Gastrocnemius medialis (tissue), 4 donors: ENCODE data around the gene ZNF804A. TPM values are rescaled to one million over a fixed set of nuclear protein-coding genes. Genes with fewer than 3 reads are reported as not detected.

Experiments
- ATAC-seq, 2 donors: fragments of 150-250 bp; one replicate each; pipeline ENCODE4 v1.9.1; 2016
- DNase-seq, 2 donors: peaks; one replicate each; pipeline ENCODE4 v3.0.0-alpha.2; 2019
- H3K27ac ChIP-seq, 4 donors: fragments of 200-600 bp; sonication (generic); 1 replicate in 1 of 4; 2 replicates in 3 of 4; pipeline ENCODE4 v1.5.1; 2016 to 2018; ENCODE audit warnings: mild to moderate bottlenecking in 2 of 4, moderate library complexity in 1 of 4
- H3K27me3 ChIP-seq, 3 donors: fragments of 200-600 bp; sonication (generic) in 2 of 3; 1 replicate in 1 of 3; 2 replicates in 2 of 3; pipeline versions ENCODE4 v1.5.1 to v1.6.0; 2016 to 2019; ENCODE audit warnings: mild to moderate bottlenecking in 1 of 3, moderate library complexity in 1 of 3
- H3K36me3 ChIP-seq, 2 donors: fragments of 200-600 bp; sonication (generic) in 1 of 2; one replicate each; pipeline ENCODE4 v1.5.1; 2017 to 2018
- H3K4me1 ChIP-seq, 2 donors: fragments of 200-600 bp; sonication (generic) in 1 of 2; one replicate each; pipeline ENCODE4 v1.5.1; 2016 to 2017; ENCODE audit warnings: mild to moderate bottlenecking in 2 of 2
- H3K4me3 ChIP-seq, 4 donors: fragments of 200-600 bp; sonication (generic) in 3 of 4; 1 replicate in 1 of 4; 2 replicates in 3 of 4; pipeline ENCODE4 v1.5.1; 2016 to 2019; ENCODE audit warnings: mild to moderate bottlenecking in 2 of 4
- H3K9me3 ChIP-seq, 3 donors: fragments of 200-600 bp; sonication (generic) in 2 of 3; 1 replicate in 1 of 3; 2 replicates in 2 of 3; pipeline ENCODE4 v1.5.1; 2016 to 2019
- POLR2A ChIP-seq, 2 donors: fragments of 450-650 bp; IDR thresholded peaks; one replicate each; pipeline ENCODE4 v1.6.1; 2017; ENCODE audit warnings: antibody characterized with exemption in 2 of 2, mild to moderate bottlenecking in 2 of 2, moderate library complexity in 2 of 2
- in situ Hi-C, 4 donors: fragments of 200-750 bp; cut with MboI; loops; one replicate each; pipeline versions ENCODE4 v1.15.0 to v1.8.0; 2017; ENCODE audit warnings: low sequenced_read_pairs in 4 of 4
- intact Hi-C: fragments of 100-400 bp; cut with DNase I; formaldehyde crosslinking; loops from one replicate; pipeline ENCODE4 v1.15.1; 2023; ENCODE audit warnings: low total_unique reads
- total RNA-seq, 4 donors: library from RNA; depleted of rRNA; stranded (reverse); fragments of >200 nt; gene quantifications; one replicate each; pipeline versions ENCODE4 v1.1.0 to v1.2.3, GENCODE V29; 2016
- TF ChIP-seq, protein P1 (sequence below), 5 experiments: fragments of 450-650 bp in 3 of 5; fragments of 200-600 bp in 2 of 5; sonication (generic) in 2 of 5; IDR thresholded peaks in 4 of 5; conservative IDR thresholded peaks in 1 of 5; 1 replicate in 4 of 5; 2 replicates in 1 of 5; pipeline ENCODE4 v1.5.1; 2016 to 2019; ENCODE audit warnings: antibody characterized with exemption in 5 of 5, mild to moderate bottlenecking in 3 of 5, moderate library complexity in 3 of 5

The ZNF804A gene
- total RNA-seq, 4 donors from 2014 or later: not detected

DNA sequence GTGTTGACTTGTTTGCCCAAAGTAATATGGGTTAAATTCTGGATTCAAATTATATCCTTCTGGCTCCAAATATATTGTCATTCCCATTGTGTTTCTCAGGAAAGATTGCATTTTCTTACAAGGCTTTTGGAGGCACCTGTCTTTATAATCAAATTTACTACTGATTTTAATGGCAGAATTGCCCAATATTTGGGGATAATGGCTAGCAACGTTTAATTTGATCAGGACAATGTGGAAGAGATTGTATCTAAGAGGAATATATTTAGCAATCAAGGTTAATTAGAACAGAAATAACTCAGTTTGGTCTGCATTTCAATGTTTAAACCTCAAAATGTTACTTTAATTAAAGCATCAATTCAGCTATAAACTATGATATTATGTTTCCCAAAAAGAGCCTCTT is 41.7 kb upstream of the ZNF804A start:
- Histone ChIP-seq H3K9me3 (no peaks in the 10 kb centered on the region), H3K27me3 (no peaks in the 10 kb centered on the region), H3K4me1 (no peaks in the 10 kb centered on the region), H3K4me3 (no peak overlapping the region), H3K27ac (no peak overlapping the region), H3K36me3 (no peaks in the 10 kb centered on the region)
- TF ChIP-seq, protein P1, sequence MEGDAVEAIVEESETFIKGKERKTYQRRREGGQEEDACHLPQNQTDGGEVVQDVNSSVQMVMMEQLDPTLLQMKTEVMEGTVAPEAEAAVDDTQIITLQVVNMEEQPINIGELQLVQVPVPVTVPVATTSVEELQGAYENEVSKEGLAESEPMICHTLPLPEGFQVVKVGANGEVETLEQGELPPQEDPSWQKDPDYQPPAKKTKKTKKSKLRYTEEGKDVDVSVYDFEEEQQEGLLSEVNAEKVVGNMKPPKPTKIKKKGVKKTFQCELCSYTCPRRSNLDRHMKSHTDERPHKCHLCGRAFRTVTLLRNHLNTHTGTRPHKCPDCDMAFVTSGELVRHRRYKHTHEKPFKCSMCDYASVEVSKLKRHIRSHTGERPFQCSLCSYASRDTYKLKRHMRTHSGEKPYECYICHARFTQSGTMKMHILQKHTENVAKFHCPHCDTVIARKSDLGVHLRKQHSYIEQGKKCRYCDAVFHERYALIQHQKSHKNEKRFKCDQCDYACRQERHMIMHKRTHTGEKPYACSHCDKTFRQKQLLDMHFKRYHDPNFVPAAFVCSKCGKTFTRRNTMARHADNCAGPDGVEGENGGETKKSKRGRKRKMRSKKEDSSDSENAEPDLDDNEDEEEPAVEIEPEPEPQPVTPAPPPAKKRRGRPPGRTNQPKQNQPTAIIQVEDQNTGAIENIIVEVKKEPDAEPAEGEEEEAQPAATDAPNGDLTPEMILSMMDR (IDR thresholded peaks at IDR 0.05 in 4 of 5, conservative IDR thresholded peaks at IDR 0.05 in 1 of 5): no peak
- in situ Hi-C loops: no loop called here
- DNase-seq (no peak), ATAC-seq (no peak)
- intact Hi-C loops: no loop called here

DNA sequence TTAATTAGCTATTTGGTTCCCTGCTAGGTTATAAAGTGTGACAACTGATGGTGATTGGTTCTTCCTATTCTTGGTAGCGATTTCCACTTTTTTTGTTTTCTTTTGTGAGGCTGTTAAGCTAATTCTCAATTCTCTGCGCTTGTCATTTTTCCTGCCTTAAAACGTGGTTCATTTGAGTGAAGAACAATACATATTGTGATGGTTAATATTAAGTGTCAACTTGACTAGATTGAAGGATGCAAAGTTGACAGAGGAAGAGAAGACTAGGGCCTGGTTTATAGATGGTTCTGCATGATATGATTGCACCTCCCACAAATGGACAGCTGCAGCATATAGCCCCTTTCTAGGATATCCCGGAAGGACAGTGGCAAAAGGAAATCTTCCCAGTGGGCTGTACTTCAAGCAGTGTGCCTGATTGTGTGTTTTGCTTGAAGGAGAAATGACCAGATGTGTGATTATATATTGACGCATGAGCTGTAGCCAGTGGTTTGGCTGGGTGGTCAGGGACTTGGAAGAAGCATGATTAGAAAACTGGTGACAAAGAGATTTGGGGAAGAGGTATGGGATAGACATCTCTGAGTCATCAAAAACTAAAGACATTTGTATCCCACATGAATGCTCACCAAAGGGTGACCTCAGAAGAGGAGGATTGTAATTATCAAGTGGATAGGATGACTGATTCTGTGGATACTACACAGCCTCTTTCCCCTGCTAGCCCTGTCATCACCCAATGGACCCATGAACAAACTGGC is 39.4 kb upstream of the ZNF804A start:
- H3K9me3 ChIP-seq: no peaks in the 10 kb centered on the region
- no peak for ATAC-seq
- H3K27me3 ChIP-seq: no peaks in the 10 kb centered on the region
- no peaks in the 10 kb centered on the region for H3K36me3 ChIP-seq
- H3K27ac ChIP-seq: no peak overlapping the region
- no peaks in the 10 kb centered on the region for H3K4me1 ChIP-seq
- no peak overlapping the region for H3K4me3 ChIP-seq
- no peak for DNase-seq
- in situ Hi-C loops: no loop called here
- TF ChIP-seq POLR2A (IDR thresholded peaks at IDR 0.05): no peak
- TF ChIP-seq, protein P1 (IDR thresholded peaks at IDR 0.05 in 4 of 5, conservative IDR thresholded peaks at IDR 0.05 in 1 of 5): no peak
- intact Hi-C loops: no loop called here

DNA sequence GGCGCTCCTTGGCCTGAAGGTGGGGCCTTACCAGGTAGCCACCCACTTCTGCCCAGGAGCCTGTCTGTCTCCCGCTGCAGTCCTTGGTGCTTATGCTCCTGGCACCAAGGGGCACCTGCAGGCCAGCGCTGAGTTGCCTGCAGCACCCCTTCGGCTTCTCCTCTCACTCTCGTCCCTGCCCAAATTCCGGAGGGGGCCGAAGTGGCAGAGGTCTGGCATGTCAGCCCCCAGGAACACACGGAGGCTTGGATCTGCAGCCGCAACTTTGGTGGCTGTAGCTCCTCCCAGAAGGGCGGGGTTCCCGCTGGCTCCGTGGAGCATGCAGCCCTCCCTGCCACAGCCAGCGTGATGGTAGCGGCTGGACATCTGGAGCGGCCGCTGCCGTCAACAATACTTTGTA is 37.7 kb upstream of the ZNF804A start:
- Histone ChIP-seq H3K4me1 (no peaks in the 10 kb centered on the region), H3K9me3 (no peaks in the 10 kb centered on the region), H3K36me3 (no peaks in the 10 kb centered on the region), H3K27me3 (no peaks in the 10 kb centered on the region), H3K4me3 (no peak overlapping the region), H3K27ac (no peak overlapping the region)
- no peak for TF ChIP-seq POLR2A (IDR thresholded peaks at IDR 0.05)
- TF ChIP-seq, protein P1 (IDR thresholded peaks at IDR 0.05 in 4 of 5, conservative IDR thresholded peaks at IDR 0.05 in 1 of 5): no peak
- intact Hi-C loops: no loop called here
- no peak for ATAC-seq
- in situ Hi-C loops: no loop called here
- no peak for DNase-seq

DNA sequence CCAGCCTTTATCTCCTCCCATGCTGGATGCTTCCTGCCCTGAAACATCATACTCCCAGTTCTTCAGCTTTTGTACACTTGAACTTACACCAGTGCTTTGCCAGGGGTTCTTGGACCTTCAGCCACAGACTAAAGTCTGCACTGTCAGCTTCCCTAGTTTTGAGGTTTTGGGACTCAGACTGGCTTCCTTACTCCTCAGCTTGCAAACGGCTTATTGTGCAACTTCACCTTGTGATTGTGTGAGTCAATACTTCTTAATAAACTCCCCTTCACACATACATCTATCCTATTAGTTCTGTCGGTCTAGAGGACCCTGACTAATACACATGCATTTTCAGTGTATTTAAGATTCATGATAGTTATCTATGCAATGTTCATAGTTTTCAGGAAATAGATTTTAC is 35.8 kb upstream of the ZNF804A start:
- H3K4me1 ChIP-seq: no peaks in the 10 kb centered on the region
- intact Hi-C loops: no loop called here
- in situ Hi-C loops: no loop called here
- DNase-seq (no peak), ATAC-seq (no peak)
- no peak for TF ChIP-seq POLR2A (IDR thresholded peaks at IDR 0.05)
- TF ChIP-seq, protein P1 (IDR thresholded peaks at IDR 0.05 in 4 of 5, conservative IDR thresholded peaks at IDR 0.05 in 1 of 5): no peak
- H3K9me3 ChIP-seq: no peaks in the 10 kb centered on the region
- no peak overlapping the region for H3K27ac ChIP-seq
- no peak overlapping the region for H3K4me3 ChIP-seq
- H3K27me3 ChIP-seq: no peaks in the 10 kb centered on the region
- H3K36me3 ChIP-seq: no peaks in the 10 kb centered on the region

DNA sequence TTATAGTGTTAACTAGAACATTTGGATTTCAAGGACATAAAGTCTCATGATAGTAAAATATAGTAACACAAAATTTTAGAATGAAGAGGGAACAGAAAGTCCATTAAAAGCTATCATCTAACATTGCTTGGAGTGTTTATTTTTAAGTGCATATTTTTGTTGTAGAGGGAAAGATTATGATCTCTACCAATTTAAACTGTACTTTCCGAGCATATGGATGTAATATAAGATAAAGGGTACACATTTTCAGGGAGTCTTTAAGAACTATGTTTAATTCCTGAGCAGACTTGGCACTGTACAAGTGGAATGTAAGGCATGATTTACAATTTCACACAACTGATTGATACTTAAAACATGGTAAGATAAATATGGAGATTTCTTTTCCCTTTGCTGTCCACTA is 34.2 kb upstream of the ZNF804A start:
- TF ChIP-seq POLR2A (IDR thresholded peaks at IDR 0.05): no peak
- TF ChIP-seq, protein P1 (IDR thresholded peaks at IDR 0.05 in 4 of 5, conservative IDR thresholded peaks at IDR 0.05 in 1 of 5): no peak
- no peak for ATAC-seq
- no peak overlapping the region for H3K27ac ChIP-seq

More for the DNA sequence above, 34.2 kb upstream of the ZNF804A start:
- DNase-seq: no peak
- H3K4me3 ChIP-seq: no peak overlapping the region
- no peaks in the 10 kb centered on the region for H3K27me3 ChIP-seq
- in situ Hi-C loops: no loop called here
- no peaks in the 10 kb centered on the region for H3K4me1 ChIP-seq
- no peaks in the 10 kb centered on the region for H3K36me3 ChIP-seq
- intact Hi-C loops: no loop called here
- no peaks in the 10 kb centered on the region for H3K9me3 ChIP-seq
